Liver (tissue), 3 donors: ENCODE measurements around the gene ALDH16A1.

Source experiments
- NR2F2 ChIP-seq: IDR thresholded peaks from 2 replicates; pipeline ENCODE4 v1.6.1; 2016; ENCODE audit warnings: antibody characterized with exemption
- RAD21 ChIP-seq, 2 donors: IDR thresholded peaks; 2 replicates each; pipeline ENCODE4 v1.6.1; 2016; ENCODE audit warnings: antibody characterized with exemption in 2 of 2, mild to moderate bottlenecking in 2 of 2
- TAF1 ChIP-seq: conservative IDR thresholded peaks from 2 replicates; pipeline ENCODE4 v1.6.1; 2016; ENCODE audit warnings: antibody characterized with exemption, mild to moderate bottlenecking
- YY1 ChIP-seq: IDR thresholded peaks from 2 replicates; pipeline ENCODE4 v1.6.1; 2016; ENCODE audit warnings: antibody characterized with exemption, mild to moderate bottlenecking
- TF ChIP-seq, protein P1 (sequence below): fragments of 150-350 bp; IDR thresholded peaks from 2 replicates; pipeline ENCODE4 v1.5.1; 2017; ENCODE audit warnings: improper control_type of control experiment, low read depth, low read length; ENCODE audit not compliant: missing input control
- TF ChIP-seq, protein P2 (sequence below): IDR thresholded peaks from 2 replicates; pipeline ENCODE4 v1.6.1; 2016; ENCODE audit warnings: antibody characterized with exemption, mild to moderate bottlenecking
- TF ChIP-seq, protein P3 (sequence below): IDR thresholded peaks from 2 replicates; pipeline ENCODE4 v1.6.1; 2016; ENCODE audit warnings: antibody characterized with exemption
- TF ChIP-seq, protein P4 (sequence below): IDR thresholded peaks from 2 replicates; pipeline ENCODE4 v1.6.1; 2016; ENCODE audit warnings: antibody characterized with exemption
- donor health status: healthy.
- donor health status: healthy.

DNA sequence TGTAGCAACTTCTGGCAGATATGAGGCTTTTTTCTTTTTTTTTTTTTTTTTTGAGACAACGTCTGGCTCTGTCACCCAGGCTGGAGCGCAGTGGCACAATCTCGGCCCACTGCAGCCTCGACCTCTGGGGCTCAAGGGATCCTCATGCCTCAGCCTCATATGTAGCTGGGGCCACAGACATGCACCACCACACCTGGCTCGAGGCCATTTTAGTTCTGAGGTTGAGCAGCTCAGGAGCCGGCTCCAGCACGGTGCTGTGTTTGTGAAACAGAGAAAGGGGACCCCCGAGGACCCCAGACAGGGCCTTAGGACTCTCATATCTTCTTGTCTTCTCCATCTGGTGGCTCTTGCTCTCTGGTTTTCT lies 17.6 kb downstream of the ALDH16A1 start:
- TF ChIP-seq, protein P1, sequence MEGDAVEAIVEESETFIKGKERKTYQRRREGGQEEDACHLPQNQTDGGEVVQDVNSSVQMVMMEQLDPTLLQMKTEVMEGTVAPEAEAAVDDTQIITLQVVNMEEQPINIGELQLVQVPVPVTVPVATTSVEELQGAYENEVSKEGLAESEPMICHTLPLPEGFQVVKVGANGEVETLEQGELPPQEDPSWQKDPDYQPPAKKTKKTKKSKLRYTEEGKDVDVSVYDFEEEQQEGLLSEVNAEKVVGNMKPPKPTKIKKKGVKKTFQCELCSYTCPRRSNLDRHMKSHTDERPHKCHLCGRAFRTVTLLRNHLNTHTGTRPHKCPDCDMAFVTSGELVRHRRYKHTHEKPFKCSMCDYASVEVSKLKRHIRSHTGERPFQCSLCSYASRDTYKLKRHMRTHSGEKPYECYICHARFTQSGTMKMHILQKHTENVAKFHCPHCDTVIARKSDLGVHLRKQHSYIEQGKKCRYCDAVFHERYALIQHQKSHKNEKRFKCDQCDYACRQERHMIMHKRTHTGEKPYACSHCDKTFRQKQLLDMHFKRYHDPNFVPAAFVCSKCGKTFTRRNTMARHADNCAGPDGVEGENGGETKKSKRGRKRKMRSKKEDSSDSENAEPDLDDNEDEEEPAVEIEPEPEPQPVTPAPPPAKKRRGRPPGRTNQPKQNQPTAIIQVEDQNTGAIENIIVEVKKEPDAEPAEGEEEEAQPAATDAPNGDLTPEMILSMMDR: no peak
- TF ChIP-seq RAD21 (IDR thresholded peaks at IDR 0.05): no peak
- TF ChIP-seq, protein P2, sequence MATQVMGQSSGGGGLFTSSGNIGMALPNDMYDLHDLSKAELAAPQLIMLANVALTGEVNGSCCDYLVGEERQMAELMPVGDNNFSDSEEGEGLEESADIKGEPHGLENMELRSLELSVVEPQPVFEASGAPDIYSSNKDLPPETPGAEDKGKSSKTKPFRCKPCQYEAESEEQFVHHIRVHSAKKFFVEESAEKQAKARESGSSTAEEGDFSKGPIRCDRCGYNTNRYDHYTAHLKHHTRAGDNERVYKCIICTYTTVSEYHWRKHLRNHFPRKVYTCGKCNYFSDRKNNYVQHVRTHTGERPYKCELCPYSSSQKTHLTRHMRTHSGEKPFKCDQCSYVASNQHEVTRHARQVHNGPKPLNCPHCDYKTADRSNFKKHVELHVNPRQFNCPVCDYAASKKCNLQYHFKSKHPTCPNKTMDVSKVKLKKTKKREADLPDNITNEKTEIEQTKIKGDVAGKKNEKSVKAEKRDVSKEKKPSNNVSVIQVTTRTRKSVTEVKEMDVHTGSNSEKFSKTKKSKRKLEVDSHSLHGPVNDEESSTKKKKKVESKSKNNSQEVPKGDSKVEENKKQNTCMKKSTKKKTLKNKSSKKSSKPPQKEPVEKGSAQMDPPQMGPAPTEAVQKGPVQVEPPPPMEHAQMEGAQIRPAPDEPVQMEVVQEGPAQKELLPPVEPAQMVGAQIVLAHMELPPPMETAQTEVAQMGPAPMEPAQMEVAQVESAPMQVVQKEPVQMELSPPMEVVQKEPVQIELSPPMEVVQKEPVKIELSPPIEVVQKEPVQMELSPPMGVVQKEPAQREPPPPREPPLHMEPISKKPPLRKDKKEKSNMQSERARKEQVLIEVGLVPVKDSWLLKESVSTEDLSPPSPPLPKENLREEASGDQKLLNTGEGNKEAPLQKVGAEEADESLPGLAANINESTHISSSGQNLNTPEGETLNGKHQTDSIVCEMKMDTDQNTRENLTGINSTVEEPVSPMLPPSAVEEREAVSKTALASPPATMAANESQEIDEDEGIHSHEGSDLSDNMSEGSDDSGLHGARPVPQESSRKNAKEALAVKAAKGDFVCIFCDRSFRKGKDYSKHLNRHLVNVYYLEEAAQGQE: no peak
- TF ChIP-seq, protein P3, sequence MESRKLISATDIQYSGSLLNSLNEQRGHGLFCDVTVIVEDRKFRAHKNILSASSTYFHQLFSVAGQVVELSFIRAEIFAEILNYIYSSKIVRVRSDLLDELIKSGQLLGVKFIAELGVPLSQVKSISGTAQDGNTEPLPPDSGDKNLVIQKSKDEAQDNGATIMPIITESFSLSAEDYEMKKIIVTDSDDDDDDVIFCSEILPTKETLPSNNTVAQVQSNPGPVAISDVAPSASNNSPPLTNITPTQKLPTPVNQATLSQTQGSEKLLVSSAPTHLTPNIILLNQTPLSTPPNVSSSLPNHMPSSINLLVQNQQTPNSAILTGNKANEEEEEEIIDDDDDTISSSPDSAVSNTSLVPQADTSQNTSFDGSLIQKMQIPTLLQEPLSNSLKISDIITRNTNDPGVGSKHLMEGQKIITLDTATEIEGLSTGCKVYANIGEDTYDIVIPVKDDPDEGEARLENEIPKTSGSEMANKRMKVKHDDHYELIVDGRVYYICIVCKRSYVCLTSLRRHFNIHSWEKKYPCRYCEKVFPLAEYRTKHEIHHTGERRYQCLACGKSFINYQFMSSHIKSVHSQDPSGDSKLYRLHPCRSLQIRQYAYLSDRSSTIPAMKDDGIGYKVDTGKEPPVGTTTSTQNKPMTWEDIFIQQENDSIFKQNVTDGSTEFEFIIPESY: no peak
- no peak for TF ChIP-seq YY1
- TF ChIP-seq TAF1: no peak
- TF ChIP-seq NR2F2: no peak
- TF ChIP-seq, protein P4, sequence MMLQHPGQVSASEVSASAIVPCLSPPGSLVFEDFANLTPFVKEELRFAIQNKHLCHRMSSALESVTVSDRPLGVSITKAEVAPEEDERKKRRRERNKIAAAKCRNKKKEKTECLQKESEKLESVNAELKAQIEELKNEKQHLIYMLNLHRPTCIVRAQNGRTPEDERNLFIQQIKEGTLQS: no peak
